Measurements from ENCODE around the gene CPT1C. TPM values are rescaled to one million over a fixed set of nuclear protein-coding genes. Genes with fewer than 3 reads are reported as not detected.

CPT1C gene
- total RNA-seq, 2 experiments from 2014 or later, result 1.4 to 1.6 TPM

- peak; percentile 58 for DNase-seq
- Mint-ChIP-seq H3K27me3 (no peaks in the 10 kb centered on the region), H3K9me3 (no peaks in the 10 kb centered on the region), H3K4me3 (peak within 1 kb of the TSS; percentile 98), H3K27ac (peak within 1 kb of the TSS; percentile 96), H3K4me1 (ENCODE audit: low read depth) (peaks cover 42% of the 10 kb centered on the region), H3K36me3 (peaks cover 13% of the 10 kb centered on the region)
- intact Hi-C loops (cut with micrococcal nuclease), result loop anchor here (1.0 to 5.0 kb wide), 6 partner anchors 109 to 650 kb away; partner anchors contain the start of genes ALDH16A1, KCNC3 and RPS11
- ChIA-PET POLR2A (interaction anchor here (1.4 to 5.6 kb wide), 7 partner anchors 12 to 181 kb away, joined by 3 to 48 read pairs (median 8); partner anchors contain the start of genes ADM5, BCL2L12, CPT1C and IRF3), CTCF (interaction anchor here (0.6 to 5.2 kb wide), 11 partner anchors 13 to 1003 kb away, joined by 3 to 31 read pairs (median 5); partner anchors contain the start of genes BCL2L12, GYS1, IRF3 and NOSIP)
Measured at GRCh38 chr19:49677231-49677900, 13.6 kb upstream of the CPT1C start, which contains the start of gene PRMT1. PRMT1 (plus strand) TSS chr19:49677271; CDS start chr19:49677281, 10 bp downstream.

- POLR2A ChIA-PET, result interaction anchor here (0.8 to 5.6 kb wide), 10 partner anchors 12 to 182 kb away, joined by 3 to 48 read pairs (median 6); partner anchors contain the start of genes ADM5, BCL2L12, CPT1C and FUZ
- peak overlapping the region; percentile 98 for H3K4me3 Mint-ChIP-seq
- H3K4me1 Mint-ChIP-seq (ENCODE audit: low read depth), result peaks cover 43% of the 10 kb centered on the region
- H3K27me3 Mint-ChIP-seq, result no peaks in the 10 kb centered on the region
- peak; percentile 89 for DNase-seq
- H3K9me3 Mint-ChIP-seq, result no peaks in the 10 kb centered on the region
- CTCF ChIA-PET, result interaction anchor here (0.6 to 5.2 kb wide), 14 partner anchors 13 to 1003 kb away, joined by 3 to 31 read pairs (median 4); partner anchors contain the start of genes BCL2L12, GYS1, IRF3 and RCN3
- peaks cover 16% of the 10 kb centered on the region for H3K36me3 Mint-ChIP-seq
- intact Hi-C loops (cut with micrococcal nuclease), result loop anchor here (1.0 to 5.0 kb wide), 8 partner anchors 109 to 649 kb away; partner anchors contain the start of genes AKT1S1, ALDH16A1, KCNC3 and RPS11
- peak overlapping the region; percentile 96 for H3K27ac Mint-ChIP-seq
Measured at GRCh38 chr19:49677901-49678674, 12.8 kb upstream of the CPT1C start.

GRCh38 chr19:49678985-49679770 is 11.7 kb upstream of the CPT1C start:
- no peaks in the 10 kb centered on the region for H3K9me3 Mint-ChIP-seq
- DNase-seq, result no peak
- peaks cover 25% of the 10 kb centered on the region for H3K36me3 Mint-ChIP-seq
- intact Hi-C loops (cut with micrococcal nuclease), result loop anchor here (1.0 to 5.0 kb wide), 3 partner anchors 132 to 648 kb away; partner anchors contain the start of genes AKT1S1, KCNC3 and TBC1D17
- H3K4me3 Mint-ChIP-seq, result peak overlapping the region; percentile 98
- H3K4me1 Mint-ChIP-seq (ENCODE audit: low read depth), result peaks cover 43% of the 10 kb centered on the region
- H3K27me3 Mint-ChIP-seq, result no peaks in the 10 kb centered on the region
- ChIA-PET POLR2A (interaction anchor here (0.8 to 5.6 kb wide), 4 partner anchors 14 to 152 kb away, joined by 3 to 48 read pairs (median 3); partner anchors contain the start of genes BCL2L12, FUZ, IRF3 and RRAS), CTCF (interaction anchor here (0.6 to 5.2 kb wide), 9 partner anchors 14 to 305 kb away, joined by 3 to 31 read pairs (median 4); partner anchors contain the start of genes BCL2L12, IRF3, RCN3 and RRAS)
- H3K27ac Mint-ChIP-seq, result peak overlapping the region; percentile 96

DNA sequence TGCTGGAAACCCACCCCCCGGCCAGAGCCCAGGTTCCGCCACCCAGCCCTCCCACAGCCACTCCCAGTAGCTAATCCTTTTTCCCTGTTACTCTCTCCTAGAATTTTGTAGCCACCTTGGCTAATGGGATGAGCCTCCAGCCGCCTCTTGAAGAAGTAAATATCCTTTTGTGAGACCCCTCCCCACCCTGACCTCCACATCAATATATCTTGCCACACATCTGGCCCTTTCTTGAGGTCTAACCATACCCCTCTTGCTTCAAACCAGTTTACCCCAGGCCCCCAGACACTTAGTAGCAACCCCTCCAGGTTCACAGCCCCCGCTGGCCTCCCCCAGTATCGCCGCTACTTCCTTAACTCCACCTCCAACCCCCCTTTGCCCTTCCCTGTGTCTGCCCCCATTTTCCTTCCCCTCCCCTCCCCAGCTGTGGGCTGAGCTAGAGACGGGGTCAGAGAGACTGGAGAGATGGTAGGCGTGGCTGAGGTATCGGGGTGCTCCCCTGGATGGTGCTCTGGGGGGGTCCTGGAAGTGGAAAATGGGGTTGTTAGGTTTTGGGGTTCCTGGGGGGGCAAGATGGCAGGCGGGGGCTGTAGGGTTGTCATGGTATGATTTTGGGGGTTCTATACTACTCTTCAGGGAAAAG is 11.0 kb upstream of the CPT1C start:
- ChIA-PET POLR2A (interaction anchor here (0.6 to 5.6 kb wide), 2 partner anchors 39 to 1179 kb away, joined by 3 to 48 read pairs; partner anchors contain the start of genes RRAS and SCAF1), CTCF (interaction anchor here (0.6 to 5.2 kb wide), 6 partner anchors 13 to 305 kb away, joined by 3 to 31 read pairs (median 4); partner anchors contain the start of genes BCL2L12, IRF3 and SCAF1)
- no peak for DNase-seq
- peaks cover 29% of the 10 kb centered on the region for H3K36me3 Mint-ChIP-seq
- H3K4me1 Mint-ChIP-seq (ENCODE audit: low read depth), result peaks cover 43% of the 10 kb centered on the region
- peak overlapping the region; percentile 67 for H3K27ac Mint-ChIP-seq
- H3K9me3 Mint-ChIP-seq, result no peaks in the 10 kb centered on the region
- peak overlapping the region; percentile 41 for H3K4me3 Mint-ChIP-seq
- intact Hi-C loops (cut with micrococcal nuclease), result loop anchor here (5.0 kb wide), 1 partner anchor 647 kb away; the partner anchor contains the start of gene KCNC3
- H3K27me3 Mint-ChIP-seq, result no peaks in the 10 kb centered on the region

- Mint-ChIP-seq H3K4me1 (ENCODE audit: low read depth) (peaks cover 43% of the 10 kb centered on the region), H3K27me3 (no peaks in the 10 kb centered on the region), H3K27ac (peak overlapping the region; percentile 67), H3K9me3 (no peaks in the 10 kb centered on the region), H3K4me3 (no peak overlapping the region), H3K36me3 (peaks cover 36% of the 10 kb centered on the region)
- ChIA-PET CTCF (interaction anchor here (0.5 to 2.2 kb wide), 25 partner anchors 8 to 198 kb away, joined by 3 to 12 read pairs (median 4); partner anchors contain the start of genes AP2A1, RRAS and SCAF1), POLR2A (interaction anchor here (0.6 to 1.2 kb wide), 3 partner anchors 11 to 1180 kb away, joined by 3 read pairs; no protein-coding TSS in a partner anchor)
- intact Hi-C loops (cut with micrococcal nuclease), result no loop called here
- DNase-seq, result peak; percentile 96
Measured at GRCh38 chr19:49680421-49681351, 10.2 kb upstream of the CPT1C start.

GRCh38 chr19:49681830-49682229 is 9.1 kb upstream of the CPT1C start:
- H3K4me3 Mint-ChIP-seq, result no peak overlapping the region
- H3K9me3 Mint-ChIP-seq, result no peaks in the 10 kb centered on the region
- CTCF ChIA-PET, result interaction anchor here (0.9 to 2.2 kb wide), 4 partner anchors 10 to 133 kb away, joined by 3 to 12 read pairs (median 4); partner anchors contain the start of gene SCAF1
- H3K36me3 Mint-ChIP-seq, result peaks cover 39% of the 10 kb centered on the region
- POLR2A ChIA-PET, result no interaction called here
- peak overlapping the region; percentile 38 for H3K27ac Mint-ChIP-seq
- no peaks in the 10 kb centered on the region for H3K27me3 Mint-ChIP-seq
- H3K4me1 Mint-ChIP-seq (ENCODE audit: low read depth), result peaks cover 37% of the 10 kb centered on the region
- no peak for DNase-seq
- intact Hi-C loops (cut with micrococcal nuclease), result no loop called here

- CTCF ChIA-PET, result interaction anchor here (1.9 to 2.2 kb wide), 2 partner anchors 10 to 134 kb away, joined by 4 to 12 read pairs; no protein-coding TSS in a partner anchor
- intact Hi-C loops (cut with micrococcal nuclease), result no loop called here
- DNase-seq, result no peak
- no peaks in the 10 kb centered on the region for H3K9me3 Mint-ChIP-seq
- H3K36me3 Mint-ChIP-seq, result peaks cover 43% of the 10 kb centered on the region
- H3K27ac Mint-ChIP-seq, result peak overlapping the region; percentile 51
- H3K4me3 Mint-ChIP-seq, result no peak overlapping the region
- no peaks in the 10 kb centered on the region for H3K27me3 Mint-ChIP-seq
- POLR2A ChIA-PET, result no interaction called here
- H3K4me1 Mint-ChIP-seq (ENCODE audit: low read depth), result peaks cover 37% of the 10 kb centered on the region
Measured at GRCh38 chr19:49682274-49682673, 8.6 kb upstream of the CPT1C start.

DNA sequence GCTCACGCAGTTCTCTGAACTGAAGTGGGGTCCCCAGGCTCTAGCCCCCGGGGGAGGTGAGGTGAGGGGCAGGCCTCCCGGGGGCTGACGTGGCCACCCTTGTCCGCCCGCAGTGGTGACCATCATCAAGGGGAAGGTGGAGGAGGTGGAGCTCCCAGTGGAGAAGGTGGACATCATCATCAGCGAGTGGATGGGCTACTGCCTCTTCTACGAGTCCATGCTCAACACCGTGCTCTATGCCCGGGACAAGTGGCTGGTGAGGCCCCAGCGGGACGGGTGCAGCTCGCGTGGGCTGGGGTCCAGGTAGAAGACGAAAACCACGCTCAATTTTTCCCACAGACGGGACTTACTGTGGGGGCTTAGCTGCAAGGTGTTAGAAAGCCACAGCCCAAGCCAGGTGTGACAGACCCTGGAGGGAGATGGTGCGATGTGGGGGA is 7.1 kb upstream of the CPT1C start:
- no peak overlapping the region for H3K4me3 Mint-ChIP-seq
- peaks cover 54% of the 10 kb centered on the region for H3K36me3 Mint-ChIP-seq
- H3K4me1 Mint-ChIP-seq (ENCODE audit: low read depth), result peaks cover 31% of the 10 kb centered on the region
- ChIA-PET CTCF (interaction anchor here (1.0 to 1.6 kb wide), 4 partner anchors 9 to 24 kb away, joined by 3 to 4 read pairs (median 3); no protein-coding TSS in a partner anchor), POLR2A (interaction anchor here (1.0 kb wide), 1 partner anchor 25 kb away, joined by 3 read pairs; no protein-coding TSS in a partner anchor)
- intact Hi-C loops (cut with micrococcal nuclease), result no loop called here
- H3K9me3 Mint-ChIP-seq, result no peaks in the 10 kb centered on the region
- H3K27ac Mint-ChIP-seq, result no peak overlapping the region
- no peaks in the 10 kb centered on the region for H3K27me3 Mint-ChIP-seq
- DNase-seq, result no peak

- H3K4me1 Mint-ChIP-seq (ENCODE audit: low read depth), result peaks cover 26% of the 10 kb centered on the region
- ChIA-PET CTCF (interaction anchor here (0.6 to 1.6 kb wide), 10 partner anchors 9 to 178 kb away, joined by 3 to 5 read pairs (median 3); no protein-coding TSS in a partner anchor), POLR2A (interaction anchor here (1.0 kb wide), 1 partner anchor 25 kb away, joined by 3 read pairs; no protein-coding TSS in a partner anchor)
- intact Hi-C loops (cut with micrococcal nuclease), result no loop called here
- no peaks in the 10 kb centered on the region for H3K27me3 Mint-ChIP-seq
- H3K9me3 Mint-ChIP-seq, result no peaks in the 10 kb centered on the region
- H3K27ac Mint-ChIP-seq, result no peak overlapping the region
- no peak overlapping the region for H3K4me3 Mint-ChIP-seq
- peaks cover 54% of the 10 kb centered on the region for H3K36me3 Mint-ChIP-seq
- peak; percentile 39 for DNase-seq
Measured at GRCh38 chr19:49684251-49684982, 6.5 kb upstream of the CPT1C start.
